Suppressor macrophage treated with lipopolysaccharide for 1 hour (primary cell): Measurements from ENCODE around the gene MYBPC2.
A peak's percentile ranks its signal among the peaks of the same experiment; 100 is the strongest.
"Not testable (repeated sequence)": the region's sequence is repeated elsewhere in the genome, so short reads cannot be mapped to it uniquely, and the experiment has no call there.

Experiments used
- DNase-seq, 3 donors: peaks; one replicate each; pipeline ENCODE4 v3.0.0-alpha.2; 2020 to 2022

The MYBPC2 gene

DNA sequence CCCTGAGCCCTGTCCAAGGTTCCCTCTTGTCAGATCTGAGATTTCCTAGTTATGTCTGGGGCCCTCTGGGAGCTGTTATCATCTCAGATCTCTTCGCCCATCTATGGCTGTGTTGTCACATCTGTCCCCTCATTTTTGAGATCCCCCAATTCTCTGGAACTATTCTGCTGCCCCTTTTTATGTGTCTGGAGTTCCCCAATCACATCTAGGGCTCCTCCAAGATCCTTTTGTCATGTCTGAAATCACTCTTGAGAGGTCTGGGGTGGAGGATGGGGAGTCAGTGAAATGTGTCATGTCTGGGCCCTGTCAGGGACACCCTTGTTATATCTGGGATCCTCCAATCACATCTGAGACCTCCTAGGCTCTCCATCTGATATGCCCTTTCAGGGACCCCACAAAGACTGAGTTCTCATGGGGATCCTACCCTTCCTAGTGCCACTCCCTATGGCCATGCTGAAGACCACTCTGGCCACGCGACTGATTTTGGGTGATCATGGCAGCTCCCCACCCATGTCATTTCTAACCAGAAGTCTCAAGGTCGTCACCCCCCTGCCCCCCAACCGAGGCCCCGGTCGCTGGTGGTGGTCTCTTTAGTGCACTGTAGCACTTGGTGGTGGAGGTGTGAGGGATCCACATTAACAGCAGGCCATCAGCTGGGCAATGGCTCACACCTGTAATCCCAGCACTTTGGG, 3.8 kb upstream of the MYBPC2 start:
- DNase-seq = no peak

DNA sequence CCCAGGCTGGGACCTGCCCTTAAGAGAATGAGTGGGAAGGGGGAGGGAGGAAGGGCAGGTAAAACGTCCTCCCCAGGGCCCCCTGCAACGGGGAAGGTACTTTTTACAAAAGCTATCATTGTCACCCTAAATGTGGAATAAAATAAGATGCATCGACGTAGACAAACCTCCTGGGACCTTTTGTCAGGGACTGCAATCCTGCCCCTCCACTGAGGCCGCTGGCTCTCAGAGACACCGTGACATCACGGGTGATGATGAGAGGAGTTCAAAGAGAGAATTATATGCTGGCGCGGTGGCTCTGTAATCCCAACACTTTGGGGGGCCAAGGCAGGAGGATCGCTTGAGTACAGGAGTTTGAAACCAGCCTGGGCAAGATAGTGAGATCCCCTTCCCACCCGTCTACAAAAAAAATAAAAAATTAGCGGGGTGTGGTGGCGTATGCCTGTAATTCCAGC, 1.8 kb upstream of the MYBPC2 start:
- DNase-seq = no peak

DNA sequence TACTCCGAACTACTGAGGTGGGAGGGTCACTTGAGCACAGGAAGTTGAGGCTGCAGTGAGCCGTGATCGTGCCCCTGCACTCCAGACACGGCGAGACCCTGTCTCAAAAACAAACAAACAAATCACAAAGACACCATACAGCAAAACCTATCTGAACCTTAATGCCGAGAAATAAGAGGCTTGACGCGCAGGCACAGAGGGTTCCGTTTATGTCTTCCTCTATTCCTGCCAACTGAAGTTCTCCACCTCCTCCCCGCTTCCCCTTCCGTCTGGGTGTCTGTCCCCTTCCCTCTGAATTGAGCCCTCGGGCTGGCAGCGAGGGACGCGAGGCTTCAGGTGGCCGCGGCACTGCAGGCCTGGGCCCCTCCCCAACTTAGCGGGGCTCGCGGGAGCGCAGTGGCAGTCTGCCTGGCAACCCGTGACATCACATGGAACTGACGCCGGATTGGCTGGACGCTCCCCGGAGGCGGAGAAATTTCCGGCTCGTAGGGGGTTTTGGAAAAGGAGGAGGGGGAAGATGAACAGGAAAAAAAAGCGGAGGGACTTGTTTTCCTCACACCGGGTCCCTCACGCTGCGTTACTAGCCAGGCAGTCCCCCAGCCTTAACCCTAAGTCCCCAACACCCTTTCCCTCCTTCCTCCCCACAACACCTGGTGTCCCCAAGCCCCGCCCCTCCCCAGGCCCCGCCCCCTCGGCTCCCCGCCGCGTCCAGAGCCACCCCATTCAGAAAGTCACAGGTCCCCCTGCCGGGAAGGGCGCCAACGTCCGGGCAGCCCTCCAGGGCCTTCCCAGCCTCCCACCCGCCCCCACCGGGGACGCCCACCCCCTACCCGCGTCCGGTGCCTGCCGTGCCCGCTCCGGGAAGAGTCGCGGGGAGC, 1.1 kb upstream of the MYBPC2 start:
- peak; percentile 87 to 92 (median 91) for DNase-seq

DNA sequence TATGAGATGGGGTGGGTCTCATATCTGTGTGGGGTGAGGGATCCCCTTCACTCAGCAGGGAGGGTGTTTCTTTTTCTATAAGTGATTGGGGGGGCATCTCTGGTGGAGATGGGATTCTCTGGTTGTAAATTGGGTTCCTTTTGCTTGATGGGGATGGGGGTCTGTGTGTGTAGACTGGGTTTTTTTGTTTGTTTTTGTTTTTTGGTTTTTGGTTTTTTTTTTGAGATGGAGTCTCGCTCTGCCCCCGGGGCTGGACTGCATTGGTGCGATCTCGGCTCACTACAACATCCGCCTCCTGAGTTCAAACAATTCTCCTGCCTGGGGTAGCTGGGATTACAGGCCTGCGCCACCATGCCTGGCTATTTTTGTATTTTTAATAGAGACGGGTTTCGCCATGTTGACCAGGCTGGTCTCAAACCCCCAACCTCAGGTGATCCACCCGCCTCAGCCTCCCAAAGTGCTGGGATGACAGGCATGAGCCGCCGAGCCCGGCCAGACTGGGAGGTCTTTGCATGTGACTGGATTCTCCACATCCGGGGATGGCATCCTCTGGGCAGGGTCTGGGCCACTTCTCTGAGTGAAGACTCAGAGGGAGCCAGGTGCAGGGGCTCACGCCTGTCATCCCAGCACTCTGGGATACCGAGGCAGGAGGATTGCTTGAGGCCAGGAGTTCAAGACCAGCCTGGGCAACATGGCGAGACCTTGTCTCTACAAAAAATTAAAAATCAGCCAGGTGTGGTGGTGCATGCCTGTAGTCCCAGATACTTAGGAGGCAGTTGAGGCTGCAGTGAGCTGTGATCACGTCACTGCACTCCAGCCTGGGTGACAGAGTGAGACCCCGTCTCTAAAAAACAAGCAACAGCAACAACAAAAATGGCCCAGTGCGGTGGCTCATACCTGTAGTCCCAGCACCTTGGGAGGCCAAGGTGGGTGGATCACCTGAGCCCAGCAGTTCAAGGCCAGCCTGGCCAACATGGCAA, 799 bp downstream of the MYBPC2 start:
- no peak for DNase-seq

DNA sequence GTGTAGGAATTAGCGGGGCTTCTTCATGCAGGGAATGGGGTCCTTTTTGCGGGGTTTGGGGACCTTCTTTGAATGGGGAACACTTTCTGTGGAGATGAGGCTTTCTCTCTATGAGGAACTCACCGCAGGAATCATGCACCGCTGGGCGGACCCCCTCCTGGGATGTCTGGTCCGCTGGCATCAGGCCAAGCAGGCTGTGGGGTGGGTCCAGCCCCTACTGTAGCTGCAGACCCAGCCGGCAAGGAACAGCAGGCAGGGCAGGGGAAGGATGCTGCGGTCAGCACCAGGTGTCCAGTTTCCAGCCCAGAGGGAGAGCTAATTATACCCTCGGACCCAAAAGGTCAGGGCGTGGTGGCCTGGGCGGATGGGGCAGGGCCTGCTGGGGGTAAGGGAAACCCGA, 1.8 kb downstream of the MYBPC2 start:
- DNase-seq = no peak

DNA sequence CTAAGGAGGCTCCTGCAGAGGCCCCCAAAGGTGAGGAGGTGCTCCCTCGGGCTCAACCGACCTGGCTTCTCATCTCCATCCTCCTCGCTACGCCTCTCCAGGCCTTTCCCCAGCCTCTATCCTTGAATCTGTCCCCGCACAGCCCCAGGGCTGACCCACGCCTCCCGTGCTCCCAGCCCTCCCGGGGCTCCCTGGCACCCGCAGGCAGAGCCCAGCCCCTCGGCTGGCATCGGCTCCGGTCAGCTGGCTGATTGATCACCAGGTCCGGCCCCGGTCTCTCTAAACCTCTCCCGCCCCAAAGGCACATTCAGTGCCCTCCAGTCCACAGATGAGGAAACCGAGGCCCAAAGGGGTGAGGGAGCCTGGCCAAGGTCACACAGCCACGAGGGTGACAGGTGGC, 2.5 kb downstream of the MYBPC2 start:
- no peak for DNase-seq

DNA sequence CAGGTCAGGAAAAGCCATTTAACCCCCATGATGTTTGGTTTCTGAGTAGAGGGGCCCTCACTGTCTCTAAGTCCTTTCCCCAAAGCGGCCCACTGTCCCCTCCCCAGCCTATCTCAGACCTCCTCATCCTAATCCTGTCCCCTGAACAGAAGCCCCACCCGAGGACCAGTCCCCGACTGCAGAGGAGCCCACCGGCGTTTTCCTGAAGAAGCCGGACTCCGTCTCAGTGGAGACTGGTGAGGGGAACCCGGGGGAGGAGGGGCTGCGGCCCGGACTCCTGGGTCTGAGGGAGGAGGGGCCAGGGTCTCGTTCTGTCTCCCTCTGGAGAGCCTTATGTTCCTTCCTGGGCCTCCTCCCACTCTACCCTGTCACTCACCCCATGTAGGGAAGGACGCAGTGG, 2.9 kb downstream of the MYBPC2 start:
- no peak for DNase-seq

DNA sequence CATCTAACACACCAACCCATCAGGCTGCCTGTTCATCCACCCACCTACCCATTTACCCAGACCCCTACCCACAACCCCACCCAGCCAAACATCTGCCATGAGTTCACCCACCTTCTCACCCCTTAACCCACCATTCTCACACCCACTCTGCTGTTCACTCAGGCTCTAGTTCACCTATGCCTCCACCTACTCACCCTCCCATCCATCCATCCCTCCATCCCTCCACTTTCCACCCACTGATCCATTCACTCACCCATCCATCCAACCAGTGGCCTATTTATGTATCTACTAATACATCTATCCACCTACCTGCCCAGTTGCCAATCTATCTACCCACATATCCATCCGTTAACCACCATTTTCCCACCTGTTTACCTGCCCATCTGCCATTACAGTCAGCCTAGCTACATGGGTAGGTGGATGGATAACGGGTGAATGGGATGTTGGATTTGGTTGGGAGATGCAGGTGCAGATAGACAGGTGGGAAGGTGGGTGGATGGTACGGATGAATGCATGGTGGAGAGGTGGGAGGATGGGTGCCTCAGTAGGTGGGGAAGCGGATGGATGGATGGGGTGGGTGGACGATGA, 5.3 kb downstream of the MYBPC2 start:
- no peak for DNase-seq

DNA sequence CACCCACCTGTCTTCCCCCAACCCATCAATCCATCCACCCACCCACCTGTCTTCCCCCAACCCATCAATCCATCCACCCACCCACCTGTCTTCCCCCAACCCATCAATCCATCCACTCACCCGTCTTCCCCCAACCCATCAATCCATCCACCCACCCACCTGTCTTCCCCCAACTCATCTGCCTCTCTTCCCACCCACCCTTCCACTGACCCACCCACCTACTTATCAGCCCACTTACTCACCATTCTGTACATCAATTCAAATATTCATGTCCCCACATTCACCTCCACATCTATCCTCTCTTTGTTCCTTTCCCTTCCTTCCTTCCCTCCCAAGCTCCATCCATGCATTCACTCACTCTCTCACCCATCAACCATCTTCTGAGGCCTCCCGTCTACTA, 6.4 kb downstream of the MYBPC2 start:
- not testable (repeated sequence) for DNase-seq

DNA sequence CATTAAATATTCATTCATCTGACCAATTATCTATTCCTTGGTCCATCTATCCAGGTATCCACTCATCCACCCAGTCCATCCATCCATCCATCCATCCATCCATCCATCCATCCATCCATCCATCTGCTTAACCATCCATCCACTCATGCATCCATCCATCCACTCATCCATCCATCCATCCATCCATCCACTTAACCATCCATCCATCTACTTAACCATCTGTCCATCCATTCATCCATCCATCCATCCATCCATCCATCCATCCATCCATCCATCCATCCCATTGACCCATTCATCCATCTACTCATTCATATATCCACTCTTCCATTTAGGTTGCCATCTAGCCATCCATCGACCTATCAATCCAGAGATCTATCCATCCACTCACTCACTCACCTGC, 11.4 kb downstream of the MYBPC2 start:
- DNase-seq = no peak

DNA sequence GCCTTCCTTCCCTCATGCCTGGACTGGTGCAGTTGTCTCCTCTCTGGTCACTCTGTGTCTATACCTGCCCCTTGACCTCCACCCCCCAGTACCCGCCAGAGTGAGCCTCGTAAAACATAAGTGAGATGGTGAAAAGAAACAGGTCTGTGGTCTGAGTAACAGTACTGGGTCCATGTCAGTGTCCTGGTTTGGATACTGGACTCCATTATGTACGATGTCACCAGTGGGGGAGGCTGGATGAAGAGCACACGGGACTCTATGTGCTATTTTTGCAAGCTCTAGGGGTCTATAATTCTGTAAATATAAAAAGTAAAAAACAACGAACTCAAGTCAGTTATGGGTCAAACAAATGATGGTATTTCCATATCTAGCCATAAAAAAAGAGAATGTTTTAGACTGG, 14.4 kb downstream of the MYBPC2 start:
- DNase-seq = no peak

DNA sequence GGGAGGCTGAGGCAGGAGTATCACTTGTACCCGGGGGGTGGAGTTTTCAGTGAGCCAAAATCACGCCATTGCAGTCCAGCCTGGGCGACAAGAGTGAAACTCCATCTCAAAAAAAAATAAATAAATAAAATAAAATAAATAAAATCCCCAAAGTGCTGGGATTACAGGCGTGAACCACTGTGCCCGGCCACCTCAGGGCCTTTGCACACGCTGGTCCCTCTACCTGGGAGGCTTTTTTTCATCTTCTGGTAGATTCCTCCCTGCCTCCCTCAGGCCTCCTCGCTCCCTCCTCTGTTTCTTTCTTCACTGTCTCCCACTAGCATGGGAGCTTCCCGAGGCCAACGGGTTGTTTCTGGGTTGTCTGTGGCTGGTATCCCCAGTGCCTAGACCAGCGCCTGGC, 15.1 kb downstream of the MYBPC2 start:
- no peak for DNase-seq

DNA sequence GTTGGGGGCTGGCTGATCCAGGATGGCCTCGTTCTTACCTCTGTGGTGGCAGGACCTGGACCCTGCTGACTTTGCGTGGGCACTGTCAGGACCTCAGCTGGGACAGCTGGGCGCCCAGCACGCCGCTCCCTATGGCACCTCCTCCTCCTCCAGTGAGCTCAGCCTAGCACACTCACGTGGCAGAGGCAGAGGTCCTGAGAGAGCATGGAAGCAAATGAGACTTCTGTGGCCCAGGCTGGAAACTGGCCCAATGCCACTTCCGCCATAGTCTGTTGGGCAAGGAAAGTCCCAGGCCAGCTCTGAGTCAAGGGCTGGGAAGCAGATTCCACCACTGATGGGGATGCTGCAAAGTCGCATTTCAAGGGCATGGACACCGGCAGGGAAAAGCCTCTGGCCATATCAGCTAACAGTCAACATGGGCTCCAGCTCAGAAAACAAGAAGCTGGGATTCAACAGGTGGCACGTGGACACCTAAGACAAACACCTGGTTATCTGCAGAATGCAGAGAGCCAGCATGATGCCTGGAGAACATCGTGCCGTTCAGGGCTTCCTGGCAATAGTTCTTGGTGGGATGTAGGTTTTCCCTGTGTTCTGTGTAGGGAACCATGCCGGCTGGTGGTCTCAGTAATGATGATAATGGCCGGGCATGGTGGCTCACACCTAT, 16.7 kb downstream of the MYBPC2 start:
- peak; percentile 24 to 47 (median 34) for DNase-seq

DNA sequence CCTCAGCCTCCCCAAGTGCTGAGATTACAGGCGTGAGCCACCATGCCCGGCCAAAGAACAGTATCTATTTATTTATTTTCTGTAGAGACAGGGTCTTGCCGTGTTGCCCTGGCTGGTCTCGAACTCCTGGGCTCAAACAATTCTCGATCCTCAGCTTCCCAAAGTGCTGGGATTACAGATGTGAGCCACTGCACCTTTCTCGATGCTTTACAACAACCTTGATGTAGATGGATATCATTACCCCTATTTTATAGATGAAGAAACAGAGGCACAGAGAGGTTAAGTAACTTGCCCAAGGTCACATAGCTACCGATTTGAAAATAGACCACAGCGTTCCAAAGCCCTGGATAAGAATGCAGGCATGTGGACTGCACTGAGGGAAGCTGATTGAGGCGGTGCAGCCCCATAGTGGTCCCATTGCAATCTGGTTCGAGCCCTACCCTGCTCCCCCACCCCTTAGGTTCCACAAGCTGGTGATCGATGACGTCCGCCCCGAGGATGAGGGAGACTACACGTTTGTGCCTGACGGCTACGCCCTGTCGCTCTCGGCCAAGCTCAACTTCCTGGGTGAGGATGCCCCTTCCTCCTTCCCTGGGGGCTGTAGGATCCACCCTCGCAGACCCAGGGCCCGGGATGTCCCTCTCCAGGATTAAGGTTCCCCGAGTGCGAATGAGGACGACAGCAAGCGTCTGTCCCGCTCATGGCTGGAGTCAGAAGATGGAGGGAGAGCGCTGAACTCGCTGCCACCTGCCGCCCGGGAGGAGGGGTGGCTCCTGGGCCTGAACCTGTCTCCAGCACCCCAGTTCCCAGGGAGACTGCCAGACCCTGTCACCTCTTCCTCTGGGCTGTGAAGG, 17.9 kb downstream of the MYBPC2 start:
- no peak for DNase-seq

DNA sequence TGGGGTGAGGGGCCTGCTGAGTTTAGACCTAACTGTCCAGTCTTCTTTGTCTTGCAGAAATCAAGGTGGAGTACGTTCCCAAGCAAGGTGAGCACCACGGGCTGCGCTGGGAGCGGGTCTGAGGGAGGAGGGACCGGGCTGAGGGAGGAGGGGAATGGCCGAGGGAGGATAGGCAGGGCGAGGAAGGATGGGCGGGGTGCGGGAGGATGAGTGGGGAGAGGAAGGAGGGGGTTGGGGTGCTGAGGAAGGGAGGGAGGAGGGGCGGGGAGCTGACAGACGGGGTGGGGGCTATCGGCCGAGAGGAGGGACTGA, 18.5 kb downstream of the MYBPC2 start:
- no peak for DNase-seq

DNA sequence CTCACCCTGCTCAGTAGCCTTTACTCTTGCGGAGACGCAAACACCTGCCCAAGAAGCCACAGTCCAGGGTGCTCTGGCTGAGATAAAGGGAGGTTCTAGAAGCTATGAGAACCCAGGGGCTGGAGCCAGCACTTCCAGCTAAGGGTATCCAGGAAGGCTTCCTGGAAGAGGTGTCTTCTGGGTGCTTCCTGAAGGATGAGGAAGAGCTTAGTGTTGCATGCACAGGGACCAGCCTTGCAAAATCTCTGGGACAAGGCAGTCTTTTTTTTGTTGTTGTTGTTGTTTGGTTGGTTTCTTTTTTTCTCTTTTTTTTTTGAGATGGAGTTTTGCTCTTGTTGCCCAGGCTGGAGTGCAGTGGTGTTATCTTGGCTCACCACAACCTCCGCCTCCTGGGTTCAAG, 20.6 kb downstream of the MYBPC2 start:
- DNase-seq = no peak

DNA sequence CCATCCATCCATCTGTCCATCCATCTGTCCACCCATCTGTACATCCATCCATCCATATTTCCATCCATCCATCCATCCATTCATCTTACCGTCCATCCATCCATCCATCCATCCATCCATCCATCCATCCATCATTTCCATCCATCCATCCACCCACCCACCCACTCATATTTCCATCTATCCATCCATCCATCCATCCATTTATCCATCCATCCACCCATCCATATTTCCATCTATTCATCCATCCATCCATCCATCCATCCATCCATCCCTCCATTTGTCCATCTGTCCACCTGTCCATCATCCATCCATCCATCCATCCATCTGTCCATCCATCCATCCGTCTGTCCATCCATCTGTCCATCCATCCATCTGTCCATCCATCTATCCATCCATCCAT, 23.3 kb downstream of the MYBPC2 start:
- DNase-seq = no peak

DNA sequence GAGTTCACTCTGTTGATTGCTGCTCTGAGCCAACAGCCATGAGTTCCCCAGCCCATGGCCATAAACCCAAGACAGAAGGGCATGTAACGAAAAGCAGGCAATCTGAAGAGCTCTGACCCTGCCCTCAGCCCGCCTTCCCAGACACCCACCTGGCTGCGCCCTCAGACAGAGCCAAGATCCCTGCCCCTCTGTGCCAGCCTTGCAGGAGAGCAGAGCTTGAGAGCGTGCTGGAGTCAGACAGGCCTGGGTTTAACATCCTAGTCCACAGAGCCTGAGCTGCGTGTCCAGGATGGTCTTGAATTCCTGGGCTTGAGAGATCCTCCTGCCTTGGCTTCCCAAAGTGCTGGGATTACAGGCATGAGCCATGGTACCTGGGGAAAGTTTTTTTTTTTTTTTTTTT, 24.6 kb downstream of the MYBPC2 start:
- DNase-seq = no peak

DNA sequence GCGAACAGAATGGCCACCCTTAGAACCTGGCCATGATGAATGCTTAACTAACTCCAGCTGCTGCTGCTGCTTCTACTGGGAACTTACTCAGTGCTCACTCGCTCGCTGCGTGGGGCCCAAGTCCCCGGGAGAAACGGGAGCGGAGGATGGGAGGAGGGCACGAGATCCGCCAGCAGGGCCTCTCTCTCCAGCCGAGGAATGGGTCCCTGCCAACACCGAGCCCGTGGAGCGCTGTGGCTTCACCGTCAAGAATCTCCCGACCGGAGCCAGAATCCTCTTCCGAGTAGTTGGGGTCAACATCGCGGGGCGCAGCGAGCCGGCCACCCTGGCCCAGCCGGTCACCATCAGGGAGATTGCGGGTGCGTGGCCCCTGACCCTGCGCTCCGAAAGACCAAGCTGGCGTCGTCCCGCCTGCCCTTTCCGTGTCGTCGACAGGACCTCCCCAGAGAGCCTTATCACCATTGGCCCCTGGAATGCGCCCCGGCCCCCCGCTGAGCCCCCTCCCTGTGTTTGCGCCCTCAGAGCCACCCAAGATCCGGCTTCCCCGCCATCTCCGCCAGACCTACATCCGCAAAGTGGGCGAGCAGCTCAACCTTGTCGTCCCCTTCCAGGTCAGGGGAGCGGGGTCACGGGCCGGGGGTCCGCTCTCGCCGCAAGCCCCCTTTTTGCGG, 25.8 kb downstream of the MYBPC2 start:
- no peak for DNase-seq

DNA sequence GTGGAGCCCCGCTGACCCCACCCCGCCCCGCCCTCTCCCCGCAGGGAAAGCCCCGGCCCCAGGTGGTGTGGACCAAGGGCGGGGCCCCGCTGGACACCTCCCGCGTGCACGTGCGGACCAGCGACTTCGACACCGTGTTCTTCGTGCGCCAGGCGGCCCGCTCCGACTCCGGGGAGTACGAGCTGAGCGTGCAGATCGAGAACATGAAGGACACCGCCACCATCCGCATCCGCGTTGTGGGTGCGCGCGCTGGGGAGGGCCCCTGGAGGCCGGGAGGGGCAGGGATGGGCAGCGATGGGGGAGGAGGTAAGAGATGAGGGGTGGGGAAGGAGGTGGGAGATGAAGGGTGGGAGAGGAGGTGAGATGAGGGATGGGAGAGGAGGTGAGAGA, 26.4 kb downstream of the MYBPC2 start:
- no peak for DNase-seq

DNA sequence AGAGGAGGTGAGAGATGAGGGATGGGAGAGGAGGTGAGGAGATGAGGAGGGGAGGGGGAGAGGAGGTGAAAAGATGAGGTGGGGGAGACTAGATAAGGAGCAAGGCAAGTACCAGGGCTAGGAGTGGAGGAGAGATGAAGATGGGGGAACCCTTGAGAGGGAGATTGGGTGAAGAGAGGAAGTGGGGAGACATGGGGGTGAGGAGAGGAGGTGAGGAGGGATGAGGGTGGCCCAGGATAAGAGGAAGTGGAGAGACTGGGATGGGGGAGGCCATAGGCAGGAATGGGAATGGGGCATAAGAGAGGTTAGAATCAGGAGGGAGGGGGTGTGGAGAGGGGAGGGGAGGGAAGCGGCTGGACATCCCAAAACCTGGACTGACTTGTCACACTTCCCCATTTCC, 26.9 kb downstream of the MYBPC2 start:
- DNase-seq = no peak
